ENCODE measurements around the gene ZRANB3.

Gene ZRANB3

GRCh38 chr2:135154962-135155361 lies 376.1 kb downstream of the ZRANB3 start (continued):
- TF ChIP-seq TSHZ2 (CRISPR knock-in tag; IDR thresholded peaks at IDR 0.05) (no peak), ZFP30 (CRISPR knock-in tag; IDR thresholded peaks at IDR 0.05) (no peak), PATZ1 (CRISPR knock-in tag; IDR thresholded peaks at IDR 0.05; ENCODE audit: borderline replicate concordance) (no peak), ZNF8 (CRISPR knock-in tag; IDR thresholded peaks at IDR 0.05) (no peak), BACH2 (CRISPR knock-in tag; IDR thresholded peaks at IDR 0.05; ENCODE audit: borderline replicate concordance) (no peak), ARNTL (CRISPR knock-in tag; IDR thresholded peaks at IDR 0.05; ENCODE audit: borderline replicate concordance, low read depth) (no peak)

DNA sequence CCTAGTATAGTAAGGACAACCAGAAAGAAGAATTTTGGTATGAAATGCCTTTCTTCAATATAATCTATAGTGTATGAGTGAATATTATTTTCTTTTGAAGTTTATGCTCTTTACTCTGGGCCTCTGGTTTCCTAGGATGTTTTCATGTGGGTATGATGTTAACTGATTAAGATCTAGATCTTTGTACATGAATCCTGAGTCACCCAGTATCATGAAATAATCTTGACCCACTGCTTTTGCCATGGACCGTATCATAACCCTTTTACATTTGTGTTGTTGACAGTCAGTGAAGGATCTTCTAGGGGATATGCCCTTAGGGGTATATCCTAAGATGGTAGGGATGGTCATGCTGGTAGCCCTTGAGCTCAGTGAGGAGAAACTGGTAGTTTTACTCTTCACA lies 378.7 kb downstream of the ZRANB3 start:
- no peak for TF ChIP-seq PATZ1 (CRISPR knock-in tag; IDR thresholded peaks at IDR 0.05; ENCODE audit: borderline replicate concordance)
- TF ChIP-seq RARB (CRISPR knock-in tag; IDR thresholded peaks at IDR 0.05) = no peak
- no peak for TF ChIP-seq TCF4 (CRISPR knock-in tag; IDR thresholded peaks at IDR 0.05; ENCODE audit: borderline replicate concordance)
- TF ChIP-seq TOX (CRISPR knock-in tag; IDR thresholded peaks at IDR 0.05; ENCODE audit: borderline replicate concordance) = no peak
- TF ChIP-seq ESRRG (CRISPR knock-in tag; IDR thresholded peaks at IDR 0.05) = no peak
- no peak for TF ChIP-seq CREB5 (CRISPR knock-in tag; IDR thresholded peaks at IDR 0.05; ENCODE audit: low read depth)
- no peak for TF ChIP-seq ZFP30 (CRISPR knock-in tag; IDR thresholded peaks at IDR 0.05)
- no peak for TF ChIP-seq ZNF70 (CRISPR knock-in tag; IDR thresholded peaks at IDR 0.05)
- TF ChIP-seq ARNTL (CRISPR knock-in tag; IDR thresholded peaks at IDR 0.05; ENCODE audit: borderline replicate concordance, low read depth) = no peak
- TF ChIP-seq ZNF565 (CRISPR knock-in tag; conservative IDR thresholded peaks at IDR 0.05; ENCODE audit: low read depth) = no peak
- no peak for TF ChIP-seq ZNF8 (CRISPR knock-in tag; IDR thresholded peaks at IDR 0.05)
- no peak for TF ChIP-seq SNAI2 (CRISPR knock-in tag; IDR thresholded peaks at IDR 0.05)
- TF ChIP-seq GLIS3 (CRISPR knock-in tag; IDR thresholded peaks at IDR 0.05) = no peak
- TF ChIP-seq ISL1 (CRISPR knock-in tag; IDR thresholded peaks at IDR 0.05) = no peak
- ATAC-seq = no peak

DNA sequence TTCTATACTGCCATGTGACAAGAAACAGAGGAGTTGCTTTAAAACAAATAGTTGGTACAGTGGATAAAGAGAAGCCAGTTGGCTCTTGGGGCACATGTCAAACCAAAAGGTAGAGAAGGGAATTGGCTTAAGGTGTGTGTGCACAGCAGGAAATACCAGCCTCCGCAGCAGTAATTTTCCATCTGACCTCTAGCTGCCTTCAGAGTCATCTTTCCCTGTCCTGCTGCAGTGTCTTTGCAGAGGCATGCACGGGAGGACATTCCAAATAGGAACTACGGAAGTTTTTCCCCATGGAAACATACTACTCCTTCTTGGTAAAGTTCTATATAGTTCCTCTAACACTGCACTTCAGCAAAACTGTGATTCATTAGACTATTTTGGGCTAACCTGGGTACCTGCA lies 379.4 kb downstream of the ZRANB3 start:
- TF ChIP-seq PATZ1 (CRISPR knock-in tag; IDR thresholded peaks at IDR 0.05; ENCODE audit: borderline replicate concordance) (no peak), ZFP3 (CRISPR knock-in tag; IDR thresholded peaks at IDR 0.05) (no peak), GLIS3 (CRISPR knock-in tag; IDR thresholded peaks at IDR 0.05) (no peak), ISL1 (CRISPR knock-in tag; IDR thresholded peaks at IDR 0.05) (no peak), ZNF8 (CRISPR knock-in tag; IDR thresholded peaks at IDR 0.05) (no peak), TCF4 (CRISPR knock-in tag; IDR thresholded peaks at IDR 0.05; ENCODE audit: borderline replicate concordance) (no peak), SNAI2 (CRISPR knock-in tag; IDR thresholded peaks at IDR 0.05) (no peak), POU6F1 (CRISPR knock-in tag; IDR thresholded peaks at IDR 0.05; ENCODE audit: borderline replicate concordance, low read depth) (no peak), RARB (CRISPR knock-in tag; IDR thresholded peaks at IDR 0.05) (no peak), PPARA (CRISPR knock-in tag; IDR thresholded peaks at IDR 0.05; ENCODE audit: borderline replicate concordance) (no peak), ZNF565 (CRISPR knock-in tag; conservative IDR thresholded peaks at IDR 0.05; ENCODE audit: low read depth) (no peak), ZC3H10 (CRISPR knock-in tag; IDR thresholded peaks at IDR 0.05) (no peak), TSHZ2 (CRISPR knock-in tag; IDR thresholded peaks at IDR 0.05) (no peak), CSDC2 (CRISPR knock-in tag; IDR thresholded peaks at IDR 0.05) (no peak), BACH2 (CRISPR knock-in tag; IDR thresholded peaks at IDR 0.05; ENCODE audit: borderline replicate concordance) (no peak), ESRRG (CRISPR knock-in tag; IDR thresholded peaks at IDR 0.05) (no peak)
- ATAC-seq = no peak

Measured in SK-N-SH treated with all-trans-retinoic acid at 6 μM for 48 hours (cell line).